Neuronal stem cell (in vitro differentiated cells): ENCODE results near the gene LIN52.
A peak's percentile ranks its signal among the peaks of the same experiment; 100 is the strongest.

Source experiments
- DNase-seq: peaks from one replicate; pipeline ENCODE4 v3.0.0-alpha.2; 2013; ENCODE audit warnings: low spot score
- H2AFZ ChIP-seq: one replicate; pipeline ENCODE4 v1.6.1; 2013; ENCODE audit warnings: mild to moderate bottlenecking, low read length, inconsistent platforms
- H2AK5ac ChIP-seq: 2 replicates; pipeline ENCODE4 v1.6.1; 2013; ENCODE audit warnings: low read depth, mild to moderate bottlenecking, inconsistent platforms, low read length, moderate library complexity, mixed read lengths
- H2BK120ac ChIP-seq: 2 replicates; pipeline ENCODE4 v1.6.1; 2013; ENCODE audit warnings: low read depth, mild to moderate bottlenecking, inconsistent platforms, low read length, moderate library complexity, mixed read lengths
- H2BK12ac ChIP-seq: one replicate; pipeline ENCODE4 v1.6.1; 2013; ENCODE audit warnings: low read length, inconsistent platforms
- H2BK15ac ChIP-seq: 2 replicates; pipeline ENCODE4 v1.6.1; 2013; ENCODE audit warnings: mild to moderate bottlenecking, low read length, inconsistent platforms, mixed read lengths
- H2BK5ac ChIP-seq: one replicate; pipeline ENCODE4 v1.6.1; 2013; ENCODE audit warnings: inconsistent platforms, mild to moderate bottlenecking, low read length, moderate library complexity
- H3K14ac ChIP-seq: one replicate; pipeline ENCODE4 v1.6.1; 2013; ENCODE audit warnings: low read length, inconsistent platforms
- H3K18ac ChIP-seq: 2 replicates; pipeline ENCODE4 v1.6.1; 2013; ENCODE audit warnings: low read length, inconsistent platforms
- H3K23ac ChIP-seq: 2 replicates; pipeline ENCODE4 v1.6.1; 2013; ENCODE audit warnings: low read depth, mild to moderate bottlenecking, mixed read lengths, low read length, inconsistent platforms; ENCODE audit not compliant: poor library complexity
- H3K27ac ChIP-seq: replicated peaks from 3 replicates; pipeline ENCODE4 v1.5.1; 2013; ENCODE audit warnings: low read length, inconsistent platforms
- H3K27me3 ChIP-seq, 3 experiments: 2 replicates each; pipeline ENCODE4 v1.6.1; 2013; ENCODE audit warnings: low read length in 3 of 3, mild to moderate bottlenecking in 2 of 3, inconsistent platforms in 1 of 3, low read depth in 1 of 3, mixed read lengths in 1 of 3, moderate library complexity in 1 of 3; ENCODE audit not compliant: control insufficient read depth in 3 of 3, insufficient read depth in 3 of 3
- H3K36me3 ChIP-seq, 2 donors: replicated peaks in 1 of 2; 2 replicates each; pipeline ENCODE4 v1.6.1; 2013; ENCODE audit warnings: low read length in 2 of 2; ENCODE audit not compliant: control insufficient read depth in 2 of 2, insufficient read depth in 2 of 2
- H3K4ac ChIP-seq: 2 replicates; pipeline ENCODE4 v1.6.1; 2013; ENCODE audit warnings: inconsistent platforms, mild to moderate bottlenecking, low read length, moderate library complexity
- H3K4me1 ChIP-seq, 2 donors: 1 replicate in 1 of 2; 2 replicates in 1 of 2; pipeline ENCODE4 v1.6.1; 2013; ENCODE audit warnings: low read length in 2 of 2, low read depth in 1 of 2; ENCODE audit not compliant: control insufficient read depth in 2 of 2, insufficient read depth in 1 of 2
- H3K4me2 ChIP-seq: one replicate; pipeline ENCODE4 v1.6.1; 2013; ENCODE audit warnings: mild to moderate bottlenecking, low read length, inconsistent platforms; ENCODE audit not compliant: insufficient read depth, poor library complexity, severe bottlenecking
- H3K4me3 ChIP-seq, 2 donors: 2 replicates each; pipeline ENCODE4 v1.5.1; 2013; ENCODE audit warnings: low read length in 2 of 2, mild to moderate bottlenecking in 2 of 2, inconsistent platforms in 1 of 2, moderate library complexity in 1 of 2
- H3K79me1 ChIP-seq: one replicate; pipeline ENCODE4 v1.6.1; 2013; ENCODE audit warnings: low read depth, mild to moderate bottlenecking, inconsistent platforms, low read length, moderate library complexity
- H3K9ac ChIP-seq: one replicate; pipeline ENCODE4 v1.6.1; 2013; ENCODE audit warnings: mild to moderate bottlenecking, low read depth, low read length, inconsistent platforms; ENCODE audit not compliant: poor library complexity
- H3K9me3 ChIP-seq, 2 donors: replicated peaks in 1 of 2; 2 replicates each; pipeline versions ENCODE3 to v1.6.1; 2013; ENCODE audit warnings: low read length in 2 of 2, mild to moderate bottlenecking in 2 of 2, inconsistent platforms in 1 of 2, low read depth in 1 of 2, mixed read lengths in 1 of 2, moderate library complexity in 1 of 2; ENCODE audit not compliant: control insufficient read depth in 2 of 2, insufficient read depth in 1 of 2
- H4K8ac ChIP-seq: one replicate; pipeline ENCODE4 v1.6.1; 2013; ENCODE audit warnings: low read depth, mild to moderate bottlenecking, inconsistent platforms, low read length, moderate library complexity
- H4K91ac ChIP-seq: one replicate; pipeline ENCODE4 v1.6.1; 2013; ENCODE audit warnings: low read length, low read depth, mild to moderate bottlenecking, inconsistent platforms; ENCODE audit not compliant: poor library complexity
- WGBS, 2 donors: extraction: QIAGEN DNeasy Blood & Tissue Kit; methylation state at CpG; one replicate each; pipeline ENCODE4 v1.1.7; 2013; ENCODE audit warnings: missing lambda C conversion rate in 2 of 2, mixed read lengths in 1 of 2; ENCODE audit not compliant: insufficient read length in 2 of 2, insufficient replicate concordance in 1 of 2; ENCODE audit errors: extremely low coverage in 2 of 2; 5-methylcytosine and 5-hydroxymethylcytosine counted together

The LIN52 gene

GRCh38 chr14:74135426-74135825, 50.7 kb downstream of the LIN52 start:
- H2AK5ac ChIP-seq = no peak overlapping the region
- no peak overlapping the region for H4K91ac ChIP-seq
- no peak overlapping the region for H3K4me3 ChIP-seq
- H3K4me2 ChIP-seq = no peak overlapping the region
- no peak overlapping the region for H4K8ac ChIP-seq
- H3K79me1 ChIP-seq = no peaks in the 10 kb centered on the region
- no peak overlapping the region for H3K9ac ChIP-seq
- DNase-seq = no peak
- H3K9me3 ChIP-seq = no peaks in the 10 kb centered on the region
- no peak overlapping the region for H2BK12ac ChIP-seq
- no peak overlapping the region for H3K14ac ChIP-seq
- H3K4ac ChIP-seq = no peak overlapping the region
- no peaks in the 10 kb centered on the region for H3K36me3 ChIP-seq
- no peak overlapping the region for H2AFZ ChIP-seq
- H3K27me3 ChIP-seq = no peaks in the 10 kb centered on the region
- no peak overlapping the region for H3K18ac ChIP-seq
- no CpG with 5 or more reads among the region's 1 CpG for WGBS, 2 donors
- no peak overlapping the region for H2BK5ac ChIP-seq
- H2BK15ac ChIP-seq = no peak overlapping the region
- H3K23ac ChIP-seq = no peak overlapping the region
- no peak overlapping the region for H2BK120ac ChIP-seq
- peaks cover 3 to 4% of the 10 kb centered on the region in 2 donors for H3K4me1 ChIP-seq
- H3K27ac ChIP-seq = no peak overlapping the region

- peaks cover 8 to 12% of the 10 kb centered on the region in 2 donors for H3K4me1 ChIP-seq
- no peak overlapping the region for H3K4me3 ChIP-seq
- no peak overlapping the region for H2BK12ac ChIP-seq
- no CpG with 5 or more reads among the region's 8 CpGs for WGBS, 2 donors
- no peak overlapping the region for H2BK15ac ChIP-seq
- no peak overlapping the region for H3K27ac ChIP-seq
- peak; percentile 11 for DNase-seq
- H3K79me1 ChIP-seq = no peaks in the 10 kb centered on the region
- H2AFZ ChIP-seq = no peak overlapping the region
- H3K23ac ChIP-seq = no peak overlapping the region
- no peak overlapping the region for H4K8ac ChIP-seq
- no peak overlapping the region for H2BK120ac ChIP-seq
- H3K4ac ChIP-seq = no peak overlapping the region
- no peak overlapping the region for H3K18ac ChIP-seq
- H3K36me3 ChIP-seq = peaks cover 0 to 6% of the 10 kb centered on the region in 2 donors
- H4K91ac ChIP-seq = no peak overlapping the region
- no peaks in the 10 kb centered on the region for H3K9me3 ChIP-seq
- no peak overlapping the region for H3K9ac ChIP-seq
- no peak overlapping the region for H2BK5ac ChIP-seq
- no peak overlapping the region for H2AK5ac ChIP-seq
- H3K14ac ChIP-seq = no peak overlapping the region
- no peak overlapping the region for H3K4me2 ChIP-seq
- H3K27me3 ChIP-seq = no peaks in the 10 kb centered on the region
Measured at GRCh38 chr14:74140374-74140850, 55.7 kb downstream of the LIN52 start.

DNA sequence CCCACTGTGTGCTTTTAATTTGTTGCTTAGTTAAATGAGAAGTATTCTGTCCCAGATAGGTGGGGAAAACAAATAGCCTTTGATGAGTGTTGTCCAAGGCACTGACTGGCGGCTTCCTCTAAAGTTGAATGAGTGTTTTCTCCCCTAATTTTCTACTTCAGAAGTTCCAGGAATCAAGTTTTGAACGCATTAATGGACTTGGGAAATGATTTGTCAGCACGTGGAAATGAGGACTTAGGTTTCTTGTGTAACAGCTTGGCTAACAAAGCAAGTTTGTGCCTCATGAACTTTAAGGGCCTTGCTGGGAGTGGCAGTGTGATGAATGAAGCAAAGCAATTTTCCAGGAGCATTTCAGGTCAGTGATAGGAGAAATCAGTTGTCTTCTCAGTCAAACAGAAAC, 56.9 kb downstream of the LIN52 start:
- Histone ChIP-seq H3K23ac (no peak overlapping the region), H4K91ac (no peak overlapping the region), H3K18ac (no peak overlapping the region), H2BK5ac (no peak overlapping the region), H3K9me3 (no peaks in the 10 kb centered on the region), H3K36me3 (peaks cover 0 to 6% of the 10 kb centered on the region in 2 donors), H2BK12ac (no peak overlapping the region), H2AK5ac (no peak overlapping the region), H2BK120ac (no peak overlapping the region), H2BK15ac (no peak overlapping the region), H3K14ac (no peak overlapping the region), H4K8ac (no peak overlapping the region), H3K27me3 (no peaks in the 10 kb centered on the region), H3K4me2 (no peak overlapping the region), H2AFZ (no peak overlapping the region), H3K9ac (no peak overlapping the region), H3K4me1 (peaks cover 8 to 12% of the 10 kb centered on the region in 2 donors), H3K79me1 (no peaks in the 10 kb centered on the region), H3K4me3 (no peak overlapping the region), H3K27ac (no peak overlapping the region), H3K4ac (no peak overlapping the region)
- no peak for DNase-seq
- WGBS, 2 donors = no CpG with 5 or more reads among the region's 3 CpGs

GRCh38 chr14:74142523-74142922, 57.8 kb downstream of the LIN52 start:
- H3K4ac ChIP-seq = no peak overlapping the region
- H2BK12ac ChIP-seq = no peak overlapping the region
- no peak overlapping the region for H2AK5ac ChIP-seq
- H3K23ac ChIP-seq = no peak overlapping the region
- H3K18ac ChIP-seq = no peak overlapping the region
- no peak overlapping the region for H2BK5ac ChIP-seq
- peaks cover 0 to 6% of the 10 kb centered on the region in 2 donors for H3K36me3 ChIP-seq
- H3K4me1 ChIP-seq = peaks cover 8 to 12% of the 10 kb centered on the region in 2 donors
- no peak overlapping the region for H3K9ac ChIP-seq
- no peak overlapping the region for H3K14ac ChIP-seq
- no peak overlapping the region for H4K91ac ChIP-seq
- H2AFZ ChIP-seq = no peak overlapping the region
- H3K9me3 ChIP-seq = no peaks in the 10 kb centered on the region
- no peak overlapping the region for H3K4me3 ChIP-seq
- no peak overlapping the region for H2BK15ac ChIP-seq
- no peak for DNase-seq
- no peak overlapping the region for H3K4me2 ChIP-seq
- no peak overlapping the region for H3K27ac ChIP-seq
- no peaks in the 10 kb centered on the region for H3K27me3 ChIP-seq
- no peak overlapping the region for H4K8ac ChIP-seq
- WGBS, 2 donors = no CpG with 5 or more reads among the region's 4 CpGs
- H3K79me1 ChIP-seq = peaks cover 1% of the 10 kb centered on the region
- no peak overlapping the region for H2BK120ac ChIP-seq
